Measurements from ENCODE around the gene PNLDC1. TPM values are rescaled to one million over a fixed set of nuclear protein-coding genes. Genes with fewer than 3 reads are reported as not detected.
"Not testable (repeated sequence)": the region's sequence is repeated elsewhere in the genome, so short reads cannot be mapped to it uniquely, and the experiment has no call there.

The PNLDC1 gene
- polyA plus RNA-seq, 1 donor: 0.07 TPM

DNA sequence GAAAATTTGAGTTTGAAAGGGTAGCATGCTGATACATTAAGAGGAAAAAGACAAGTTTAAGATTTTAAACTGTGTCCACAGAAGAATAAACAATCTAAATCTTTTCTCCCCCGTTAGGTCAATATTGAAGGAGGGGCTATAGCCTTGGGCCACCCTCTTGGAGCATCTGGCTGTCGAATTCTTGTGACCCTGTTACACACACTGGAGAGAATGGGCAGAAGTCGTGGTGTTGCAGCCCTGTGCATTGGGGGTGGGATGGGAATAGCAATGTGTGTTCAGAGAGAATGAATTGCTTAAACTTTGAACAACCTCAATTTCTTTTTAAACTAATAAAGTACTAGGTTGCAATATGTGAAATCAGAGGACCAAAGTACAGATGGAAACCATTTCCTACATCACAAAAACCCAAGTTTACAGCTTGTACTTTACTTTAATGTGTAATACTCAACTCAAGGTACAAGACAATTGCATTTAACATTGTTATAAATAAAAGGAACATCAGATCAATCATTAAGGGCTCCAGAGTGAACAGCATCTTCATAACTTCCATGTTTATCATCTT lies 21.5 kb upstream of the PNLDC1 start:
- no peak for DNase-seq

DNA sequence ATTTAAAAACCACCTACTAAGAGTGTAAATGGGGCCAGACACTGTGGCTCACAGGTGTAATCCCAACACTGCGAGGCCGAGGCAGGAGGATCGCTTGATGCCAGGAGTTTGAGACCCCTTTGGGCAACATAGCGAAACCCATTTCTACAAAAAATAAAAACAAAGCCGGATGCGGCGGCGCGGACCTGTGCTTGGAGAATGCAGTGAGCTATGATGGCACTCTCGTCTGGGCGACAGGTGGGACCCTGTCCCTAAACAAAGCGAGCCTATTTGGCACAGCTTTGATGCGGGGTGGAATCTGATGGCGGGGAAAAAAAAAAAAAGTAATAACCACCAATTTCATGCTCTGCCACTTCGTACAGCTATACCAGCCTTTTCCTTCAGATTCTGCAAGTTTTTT lies 11.8 kb upstream of the PNLDC1 start:
- DNase-seq: no peak

DNA sequence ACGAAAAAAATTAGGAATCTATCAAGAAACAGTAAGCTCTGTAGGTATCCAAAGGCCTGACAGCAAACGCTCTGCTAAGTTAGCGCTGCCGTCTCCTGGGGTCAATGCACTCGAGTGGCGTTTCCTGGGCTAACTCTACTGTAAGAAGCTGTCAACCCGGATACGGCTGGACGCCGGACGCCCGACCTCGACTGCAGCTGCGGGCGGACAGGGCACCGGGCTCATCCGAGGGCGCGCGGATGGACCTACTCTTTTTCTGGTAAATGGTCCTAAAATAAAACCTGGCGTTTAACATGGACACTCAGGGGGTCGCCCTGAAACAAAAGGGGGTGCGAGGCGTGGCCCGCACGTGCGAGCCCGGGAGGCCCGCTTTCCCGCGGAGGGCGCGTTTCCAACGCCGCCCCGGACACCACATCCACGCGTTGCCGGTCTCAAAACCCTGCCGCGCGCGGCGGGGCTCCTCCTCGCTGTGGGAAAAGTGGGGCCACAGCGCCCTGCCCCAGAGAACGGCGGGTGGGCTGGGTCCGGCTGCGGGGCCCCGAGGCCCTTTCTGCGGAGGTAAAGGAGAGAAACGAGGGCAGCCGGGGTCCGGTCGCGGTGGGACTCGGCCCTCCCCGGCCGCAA lies 11.2 kb upstream of the PNLDC1 start:
- DNase-seq: no peak

DNA sequence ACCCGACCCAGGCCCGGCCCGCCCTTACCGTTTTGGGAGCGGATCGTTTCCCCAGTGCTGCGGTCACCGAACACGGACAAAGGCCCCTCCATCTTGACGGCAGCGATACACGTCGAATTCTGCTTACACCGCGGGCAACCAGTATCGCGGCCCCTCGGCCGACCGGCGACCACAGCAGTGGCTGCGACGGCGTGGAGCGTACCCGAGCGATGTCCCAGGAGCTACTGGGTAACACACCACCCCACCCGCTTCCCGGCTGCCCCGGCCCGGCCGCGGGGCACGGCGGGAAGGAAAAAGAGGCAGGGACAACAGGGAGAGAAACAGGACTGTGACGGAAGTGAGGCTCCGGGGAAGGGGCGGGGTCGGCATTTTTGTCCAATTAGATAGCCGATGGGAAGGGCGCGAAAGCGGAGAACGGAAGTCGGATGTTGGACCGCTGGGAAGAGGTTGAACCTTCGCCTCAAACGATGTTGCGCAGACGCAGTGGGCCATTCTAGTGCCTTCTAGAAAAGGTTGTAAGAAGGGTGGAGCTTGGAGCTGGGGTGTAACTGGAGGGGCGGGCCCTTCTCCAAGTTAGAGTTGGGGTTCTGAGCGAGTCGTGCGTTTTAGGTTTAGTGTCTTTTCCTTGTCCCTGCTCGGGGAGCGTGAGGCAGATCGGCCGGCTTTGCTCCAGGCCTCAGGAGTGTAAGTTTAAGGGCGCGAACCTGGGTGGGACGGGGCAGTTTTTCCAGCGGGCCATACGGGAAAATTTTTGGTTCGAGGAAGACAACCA lies 10.5 kb upstream of the PNLDC1 start, which contains the start of gene TCP1:
TCP1 (minus strand) TSS at position 226 of the 772 bp plus-strand sequence; CDS start at position 92, 134 bp downstream.
- peak; percentile 100 for DNase-seq

DNA sequence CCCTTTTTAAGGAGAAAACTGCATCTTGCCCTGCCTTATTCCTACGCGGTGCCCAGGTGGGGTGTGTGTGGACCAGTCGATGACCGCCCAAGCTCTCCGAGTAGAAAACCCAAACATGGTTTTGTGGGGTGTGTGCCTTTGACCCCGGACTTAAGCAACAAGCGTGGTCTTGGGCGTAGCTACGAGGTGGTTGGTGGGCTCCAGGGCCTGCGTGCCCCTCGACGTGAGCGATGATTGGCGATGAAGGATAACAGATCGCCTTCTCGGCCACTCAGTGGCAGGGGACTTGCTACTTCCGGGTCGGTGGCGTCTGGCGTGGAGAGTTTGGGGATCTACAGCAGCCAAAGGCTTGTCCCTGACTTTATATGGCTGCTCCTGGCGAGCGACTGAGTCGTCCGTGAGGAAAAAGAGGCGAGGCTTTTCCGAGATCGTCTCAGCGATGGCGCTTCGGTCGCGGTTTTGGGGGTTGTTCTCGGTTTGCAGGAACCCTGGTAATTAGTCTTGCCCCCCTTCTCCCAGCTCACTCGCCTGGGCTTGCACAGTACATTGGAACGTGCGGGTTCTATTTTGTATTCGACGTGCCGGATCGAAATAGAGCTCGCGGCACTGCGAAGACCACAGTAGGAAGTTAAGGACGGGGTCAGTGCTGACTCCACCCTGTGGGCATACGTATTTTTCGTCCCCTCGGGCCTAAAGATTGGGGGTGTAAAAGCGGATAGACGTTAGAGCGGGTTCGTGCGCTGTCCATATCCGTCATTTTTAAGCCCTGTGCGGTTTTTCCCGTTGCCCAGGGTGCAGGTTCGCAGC lies 9.7 kb upstream of the PNLDC1 start, which contains the start of gene MRPL18:
MRPL18 (plus strand) TSS at position 319 of the 807 bp plus-strand sequence; CDS start at position 440, 121 bp downstream.
- DNase-seq: peak; percentile 93

GRCh38 chr6:159790956-159791598 lies 9.0 kb upstream of the PNLDC1 start:
- no peak for DNase-seq

GRCh38 chr6:159794976-159795375 lies 5.1 kb upstream of the PNLDC1 start:
- DNase-seq: not testable (repeated sequence)

DNA sequence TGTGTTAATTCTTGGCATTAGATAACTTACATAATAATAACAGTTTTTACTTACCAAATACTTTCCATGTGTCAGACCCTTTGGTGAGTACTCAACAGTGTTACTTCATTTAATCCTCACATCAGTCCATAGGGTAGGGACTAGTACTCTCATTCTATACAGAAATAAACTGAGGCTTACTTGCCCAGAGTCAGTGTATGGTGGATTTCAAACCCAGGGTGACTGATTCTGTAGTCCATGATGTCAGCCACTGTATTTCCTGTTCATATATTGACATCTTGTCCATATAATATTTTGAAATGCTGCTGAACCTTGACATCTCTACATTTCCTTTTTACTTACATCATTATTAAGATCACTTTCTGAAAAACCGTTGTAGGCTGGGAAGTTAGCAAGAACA lies 2.5 kb upstream of the PNLDC1 start:
- DNase-seq: no peak

DNA sequence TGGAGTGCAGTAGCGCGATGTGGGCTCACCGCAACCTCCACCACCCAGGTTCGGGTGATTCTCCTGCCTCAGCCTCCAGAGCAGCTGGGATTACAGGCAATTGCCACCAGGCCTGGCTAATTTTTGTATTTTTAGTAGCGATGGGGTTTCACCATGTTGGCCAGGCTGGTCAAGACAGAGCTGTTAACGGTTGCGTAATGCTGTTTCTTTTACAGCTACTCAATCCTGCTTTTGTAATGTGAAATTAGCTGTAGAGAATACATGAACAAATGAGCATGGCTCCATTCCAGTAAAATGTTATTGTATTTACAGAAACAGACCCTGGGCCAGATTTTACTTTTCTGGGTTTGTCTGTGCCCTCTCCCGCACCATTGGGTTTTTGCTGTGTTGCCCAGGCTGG lies 1.9 kb downstream of the PNLDC1 start:
- no peak for DNase-seq

- DNase-seq: no peak
Observed at GRCh38 chr6:159804504-159804903, 4.4 kb downstream of the PNLDC1 start.

DNA sequence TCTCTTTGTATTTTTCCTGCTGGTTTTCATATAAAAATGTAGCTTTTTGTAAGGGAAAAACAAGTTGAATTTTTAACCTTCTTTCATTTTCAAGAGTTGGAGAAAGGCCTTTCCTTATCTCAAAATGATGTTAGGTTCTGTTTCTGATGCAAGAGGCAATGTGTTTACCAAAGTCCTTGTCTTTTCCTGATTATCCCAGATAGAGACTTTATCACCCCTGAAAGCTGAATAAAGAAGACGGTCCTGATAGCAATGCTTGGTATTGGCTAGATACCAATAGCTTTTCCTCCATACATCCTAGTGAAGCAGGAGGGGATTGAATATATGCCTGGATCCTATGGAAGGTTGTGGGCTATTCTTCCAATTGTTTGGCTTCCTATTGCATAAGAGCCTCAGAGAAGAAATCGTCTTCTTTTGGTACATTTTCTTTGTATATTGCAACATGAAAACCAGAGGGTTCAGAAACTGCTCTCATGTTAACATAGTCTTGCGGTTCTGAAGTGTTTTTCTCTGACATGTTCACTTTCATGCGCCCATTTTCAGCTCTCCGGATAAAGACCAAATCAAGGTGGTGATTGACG lies 5.5 kb downstream of the PNLDC1 start:
- DNase-seq: no peak

GRCh38 chr6:159806021-159806458 lies 6.0 kb downstream of the PNLDC1 start:
- DNase-seq: no peak

DNA sequence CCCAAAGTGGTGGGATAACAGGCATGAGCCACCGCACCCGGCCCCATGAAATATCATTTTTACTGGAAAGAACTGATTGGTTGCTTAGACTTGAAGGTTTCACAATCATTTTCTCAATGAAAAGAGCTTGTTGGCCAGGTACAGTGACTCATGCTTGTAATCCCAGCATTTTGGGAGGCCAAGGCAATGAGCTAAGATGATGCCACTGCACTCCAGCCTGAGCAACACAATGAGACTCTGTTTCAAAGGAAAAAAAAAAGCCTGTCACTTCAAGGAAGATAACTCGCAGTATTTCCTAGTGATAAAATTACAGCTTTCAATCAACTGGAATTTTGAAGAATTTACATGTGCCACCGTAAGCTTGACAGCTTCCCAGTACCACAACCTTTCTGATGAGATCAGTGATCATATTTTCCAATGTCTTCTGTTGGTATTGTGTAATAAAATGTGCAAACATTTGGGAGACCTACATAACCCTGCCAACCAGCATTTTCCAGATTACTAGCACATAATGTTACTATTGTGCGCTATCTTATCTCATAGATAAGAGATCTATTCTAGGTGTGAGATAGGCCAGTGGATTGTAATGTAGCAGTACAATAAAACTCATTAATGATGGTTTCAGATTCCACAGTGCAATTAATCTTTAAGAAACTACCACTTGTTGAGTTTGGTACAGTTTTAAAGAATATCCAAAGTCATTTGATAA lies 7.2 kb downstream of the PNLDC1 start:
- no peak for DNase-seq

DNA sequence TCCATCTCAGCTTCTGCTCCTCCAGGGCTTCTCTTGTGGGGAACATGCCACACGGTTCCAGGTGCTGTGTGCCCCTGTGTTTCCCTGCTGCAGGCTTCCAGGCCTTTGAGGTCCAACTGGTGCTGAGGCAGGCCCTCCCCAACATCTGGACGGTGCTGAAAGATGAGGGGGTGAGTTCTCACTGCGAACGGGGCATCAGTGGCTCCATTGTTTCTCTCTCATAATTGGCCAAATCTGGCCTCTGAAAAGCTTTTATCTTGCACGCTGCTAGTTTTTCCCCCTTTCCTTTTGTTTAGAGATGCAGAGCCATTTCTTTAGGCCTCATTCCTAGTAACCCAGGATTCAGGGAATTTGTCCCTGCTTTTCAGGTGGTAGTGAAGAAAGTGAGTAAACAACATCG lies 8.6 kb downstream of the PNLDC1 start:
- DNase-seq: no peak

- no peak for DNase-seq
Observed at GRCh38 chr6:159809149-159809548, 9.1 kb downstream of the PNLDC1 start.

DNA sequence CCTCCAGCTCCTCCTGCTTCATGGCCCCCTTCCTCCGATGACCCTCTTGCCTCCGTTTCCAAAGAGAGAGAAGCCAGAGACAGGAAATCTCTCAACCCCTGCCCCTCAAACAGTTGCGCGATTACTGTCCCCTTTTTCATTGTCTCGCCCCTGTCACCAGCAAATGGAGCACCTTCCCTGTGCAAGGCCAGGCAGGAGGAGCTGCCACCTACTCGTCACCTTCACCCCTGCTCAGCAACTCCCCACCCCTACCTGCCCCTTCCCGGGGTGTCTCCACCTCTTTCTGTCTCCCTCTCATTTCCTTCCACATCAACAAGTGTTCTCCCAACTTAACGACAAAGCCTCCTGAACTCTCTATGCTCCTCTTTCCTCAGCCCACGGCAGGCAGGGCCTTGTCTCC lies 13.7 kb downstream of the PNLDC1 start:
- DNase-seq: no peak

DNA sequence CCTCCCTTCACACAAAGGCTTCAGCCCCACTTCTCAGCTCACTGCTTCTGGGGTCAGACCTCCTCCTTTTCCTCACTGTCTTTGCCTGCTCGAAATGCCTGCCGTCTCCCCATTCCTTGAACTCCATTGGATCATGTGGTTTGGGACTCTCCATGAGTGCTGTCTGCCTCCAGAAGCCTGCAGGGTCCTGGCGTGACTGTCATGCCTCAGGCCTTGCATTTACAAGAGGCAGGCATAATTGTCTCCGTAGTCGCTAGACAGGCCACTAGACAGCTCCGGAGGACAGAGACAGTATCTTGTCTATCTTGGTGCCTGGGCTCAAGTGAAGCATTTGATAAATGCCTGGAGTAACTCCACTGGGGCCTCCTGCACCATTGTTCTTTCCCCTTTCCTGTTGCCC lies 15.3 kb downstream of the PNLDC1 start:
- DNase-seq: no peak

GRCh38 chr6:159816775-159817174 lies 16.7 kb downstream of the PNLDC1 start:
- DNase-seq: not testable (repeated sequence)

- DNase-seq: no peak
Observed at GRCh38 chr6:159817951-159818739, 18.1 kb downstream of the PNLDC1 start.

GRCh38 chr6:159819098-159819497 lies 19.0 kb downstream of the PNLDC1 start:
- no peak for DNase-seq

Measured in left kidney (tissue), 2 donors.